Type B pancreatic cell (in vitro differentiated cells): ENCODE measurements around the gene DDX11. TPM values are rescaled to one million over a fixed set of nuclear protein-coding genes. Genes with fewer than 3 reads are reported as not detected.
"Not testable (repeated sequence)": the region's sequence is repeated elsewhere in the genome, so short reads cannot be mapped to it uniquely, and the experiment has no call there.

ENCODE experiments used
- DNase-seq: peaks from one replicate; pipeline ENCODE4 v3.0.0; 2021; ENCODE audit warnings: mixed read lengths; ENCODE audit not compliant: unreplicated experiment; ENCODE audit errors: extremely low spot score
- H3K27ac Mint-ChIP-seq: 2 replicates; pipeline ENCODE4 v1.8.0; 2021; ENCODE audit warnings: mild to moderate bottlenecking, mixed read lengths
- H3K27me3 Mint-ChIP-seq: 2 replicates; pipeline ENCODE4 v1.8.0; 2021; ENCODE audit warnings: mixed read lengths
- H3K36me3 Mint-ChIP-seq: 2 replicates; pipeline ENCODE4 v1.8.0; 2021; ENCODE audit warnings: mixed read lengths
- H3K4me1 Mint-ChIP-seq: one replicate; pipeline ENCODE4 v1.8.0; 2021; ENCODE audit warnings: mixed read lengths; ENCODE audit not compliant: unreplicated experiment
- H3K4me3 Mint-ChIP-seq: 2 replicates; pipeline ENCODE4 v1.8.0; 2021; ENCODE audit warnings: mild to moderate bottlenecking, mixed read lengths
- H3K9me3 Mint-ChIP-seq: 2 replicates; pipeline ENCODE4 v1.8.0; 2021; ENCODE audit warnings: mixed read lengths
- total RNA-seq: library from RNA; stranded (reverse); gene quantifications from 2 replicates; pipeline ENCODE4 v1.2.1, GENCODE V29; 2021; ENCODE audit warnings: low replicate concordance
- TF ChIP-seq, protein P1 (sequence below): fragments of 200-600 bp; sonication (generic); conservative IDR thresholded peaks from 2 replicates; pipeline ENCODE4 v1.5.0; 2021; ENCODE audit warnings: antibody characterized with exemption, mild to moderate bottlenecking

Gene DDX11
- total RNA-seq, 1 donor from 2014 or later, result 144 TPM

- no peaks in the 10 kb centered on the region for H3K9me3 Mint-ChIP-seq
- H3K27me3 Mint-ChIP-seq, result peaks cover 35% of the 10 kb centered on the region
- TF ChIP-seq, protein P1, sequence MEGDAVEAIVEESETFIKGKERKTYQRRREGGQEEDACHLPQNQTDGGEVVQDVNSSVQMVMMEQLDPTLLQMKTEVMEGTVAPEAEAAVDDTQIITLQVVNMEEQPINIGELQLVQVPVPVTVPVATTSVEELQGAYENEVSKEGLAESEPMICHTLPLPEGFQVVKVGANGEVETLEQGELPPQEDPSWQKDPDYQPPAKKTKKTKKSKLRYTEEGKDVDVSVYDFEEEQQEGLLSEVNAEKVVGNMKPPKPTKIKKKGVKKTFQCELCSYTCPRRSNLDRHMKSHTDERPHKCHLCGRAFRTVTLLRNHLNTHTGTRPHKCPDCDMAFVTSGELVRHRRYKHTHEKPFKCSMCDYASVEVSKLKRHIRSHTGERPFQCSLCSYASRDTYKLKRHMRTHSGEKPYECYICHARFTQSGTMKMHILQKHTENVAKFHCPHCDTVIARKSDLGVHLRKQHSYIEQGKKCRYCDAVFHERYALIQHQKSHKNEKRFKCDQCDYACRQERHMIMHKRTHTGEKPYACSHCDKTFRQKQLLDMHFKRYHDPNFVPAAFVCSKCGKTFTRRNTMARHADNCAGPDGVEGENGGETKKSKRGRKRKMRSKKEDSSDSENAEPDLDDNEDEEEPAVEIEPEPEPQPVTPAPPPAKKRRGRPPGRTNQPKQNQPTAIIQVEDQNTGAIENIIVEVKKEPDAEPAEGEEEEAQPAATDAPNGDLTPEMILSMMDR, result peak; percentile 86
- H3K4me1 Mint-ChIP-seq, result peaks cover 5% of the 10 kb centered on the region
- no peaks in the 10 kb centered on the region for H3K36me3 Mint-ChIP-seq
- peak overlapping the region; percentile 41 for H3K27ac Mint-ChIP-seq
- DNase-seq, result peak; percentile 80
- H3K4me3 Mint-ChIP-seq, result peak overlapping the region; percentile 89
Observed at GRCh38 chr12:31117203-31118011, 43.7 kb downstream of the DDX11 start.

- peak; percentile 77 for DNase-seq
- Mint-ChIP-seq H3K36me3 (no peaks in the 10 kb centered on the region), H3K27ac (peak overlapping the region; percentile 64), H3K9me3 (no peaks in the 10 kb centered on the region), H3K4me3 (peak overlapping the region; percentile 91), H3K27me3 (peaks cover 33% of the 10 kb centered on the region), H3K4me1 (peaks cover 5% of the 10 kb centered on the region)
- TF ChIP-seq, protein P1, result no peak
Observed at GRCh38 chr12:31118347-31119191, 44.9 kb downstream of the DDX11 start.

DNA sequence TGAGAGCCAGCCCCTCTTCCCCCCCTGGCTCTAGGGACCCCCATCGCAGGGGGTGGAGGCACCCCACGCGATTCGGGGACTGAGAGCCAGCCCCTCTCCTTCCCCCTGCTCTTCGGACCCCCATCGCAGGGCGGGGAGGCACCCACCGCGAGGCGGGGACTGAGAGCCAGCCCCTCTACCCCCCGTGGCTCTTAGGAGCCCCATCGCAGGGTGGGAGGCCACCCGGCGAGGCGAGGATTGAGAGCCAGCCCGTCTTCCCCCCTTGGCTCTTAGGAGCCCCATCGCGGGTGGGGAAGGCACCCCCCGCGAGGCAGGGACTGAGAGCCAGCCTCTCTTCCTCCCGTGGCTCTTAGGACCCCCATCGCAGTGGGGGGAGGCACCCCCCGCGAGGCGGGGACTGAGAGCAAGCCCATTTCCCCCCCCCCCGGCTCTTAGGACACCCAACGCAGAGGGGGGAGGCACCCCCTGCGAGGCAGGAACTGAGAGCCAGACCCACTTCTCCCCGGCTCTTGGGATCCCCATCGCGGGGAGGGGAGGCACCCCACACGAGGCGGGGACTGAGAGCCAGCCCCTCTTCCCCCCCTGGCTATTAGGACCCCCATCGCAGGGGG, 45.6 kb downstream of the DDX11 start:
- H3K27me3 Mint-ChIP-seq, result peaks cover 35% of the 10 kb centered on the region

GRCh38 chr12:31119803-31120211, 46.1 kb downstream of the DDX11 start:
- no peak overlapping the region for H3K4me3 Mint-ChIP-seq
- H3K4me1 Mint-ChIP-seq, result peaks cover 5% of the 10 kb centered on the region
- TF ChIP-seq, protein P1, result no peak
- H3K27ac Mint-ChIP-seq, result no peak overlapping the region
- H3K9me3 Mint-ChIP-seq, result no peaks in the 10 kb centered on the region
- no peak for DNase-seq
- peaks cover 35% of the 10 kb centered on the region for H3K27me3 Mint-ChIP-seq
- no peaks in the 10 kb centered on the region for H3K36me3 Mint-ChIP-seq

More for the DNA sequence above, 45.6 kb downstream of the DDX11 start:
- Mint-ChIP-seq H3K27ac (peak overlapping the region; percentile 64), H3K9me3 (no peaks in the 10 kb centered on the region), H3K4me1 (peaks cover 5% of the 10 kb centered on the region), H3K4me3 (peak overlapping the region; percentile 91), H3K36me3 (no peaks in the 10 kb centered on the region)
- TF ChIP-seq, protein P1, result no peak
- peak; percentile 68 for DNase-seq

GRCh38 chr12:31120392-31121008, 46.8 kb downstream of the DDX11 start:
- DNase-seq, result no peak
- H3K9me3 Mint-ChIP-seq, result no peaks in the 10 kb centered on the region
- no peak overlapping the region for H3K27ac Mint-ChIP-seq
- peaks cover 5% of the 10 kb centered on the region for H3K4me1 Mint-ChIP-seq
- TF ChIP-seq, protein P1, result no peak
- peaks cover 32% of the 10 kb centered on the region for H3K27me3 Mint-ChIP-seq
- no peaks in the 10 kb centered on the region for H3K36me3 Mint-ChIP-seq
- peak overlapping the region; percentile 82 for H3K4me3 Mint-ChIP-seq

GRCh38 chr12:31121022-31121728, 47.5 kb downstream of the DDX11 start:
- not testable (repeated sequence) for H3K36me3 Mint-ChIP-seq, H3K27ac Mint-ChIP-seq, DNase-seq, H3K4me3 Mint-ChIP-seq, H3K4me1 Mint-ChIP-seq, H3K9me3 Mint-ChIP-seq
- peaks cover 29% of the 10 kb centered on the region for H3K27me3 Mint-ChIP-seq
